Activated T-cell treated with anti-CD3 and anti-CD28 coated beads, Interleukin-2, amount 50 U/mL, for 48 hours (primary cell): ENCODE results near the gene PANK4.

Experiments
- DNase-seq, 2 experiments: peaks; one replicate each; pipeline ENCODE4 v3.0.0-alpha.2; 2020

The PANK4 gene

GRCh38 chr1:2494323-2494693 is 32.1 kb downstream of the PANK4 start:
- DNase-seq: no peak

- DNase-seq: no peak
These were observed 32.6 kb downstream of the PANK4 start for GRCh38 chr1:2493691-2494322.

- no peak for DNase-seq
These were observed 33.2 kb downstream of the PANK4 start for GRCh38 chr1:2493218-2493617.

- no peak for DNase-seq
These were observed 34.3 kb downstream of the PANK4 start for GRCh38 chr1:2492091-2492490.

GRCh38 chr1:2489615-2490014 is 36.8 kb downstream of the PANK4 start:
- DNase-seq: no peak

- no peak for DNase-seq
These were observed 37.7 kb downstream of the PANK4 start for GRCh38 chr1:2488688-2489087.

- no peak for DNase-seq
These were observed 39.8 kb downstream of the PANK4 start for GRCh38 chr1:2486558-2486957.

- no peak for DNase-seq
These were observed 40.4 kb downstream of the PANK4 start for GRCh38 chr1:2486041-2486440.

GRCh38 chr1:2483970-2484369 is 42.4 kb downstream of the PANK4 start:
- DNase-seq: no peak

GRCh38 chr1:2483026-2483425 is 43.4 kb downstream of the PANK4 start:
- no peak for DNase-seq

- DNase-seq: no peak
These were observed 43.8 kb downstream of the PANK4 start for GRCh38 chr1:2482588-2482987.

GRCh38 chr1:2481885-2482284 is 44.5 kb downstream of the PANK4 start:
- DNase-seq: no peak

- DNase-seq: no peak
These were observed 45.4 kb downstream of the PANK4 start for GRCh38 chr1:2480986-2481364.

GRCh38 chr1:2480236-2480985 is 46.0 kb downstream of the PANK4 start:
- DNase-seq: no peak

- DNase-seq: no peak
These were observed 46.8 kb downstream of the PANK4 start for GRCh38 chr1:2479618-2480017.

GRCh38 chr1:2479186-2479585 is 47.2 kb downstream of the PANK4 start:
- DNase-seq: no peak

GRCh38 chr1:2477791-2478499 is 48.5 kb downstream of the PANK4 start:
- no peak for DNase-seq

- DNase-seq: no peak
These were observed 49.1 kb downstream of the PANK4 start for GRCh38 chr1:2477309-2477708.

GRCh38 chr1:2476061-2476999 is 50.1 kb downstream of the PANK4 start, which contains the start of gene PLCH2:
TSS of gene PLCH2 (plus strand) at chr1:2476289. CDS start at chr1:2476589, 300 bp downstream.
- DNase-seq: no peak

- DNase-seq: no peak
These were observed 50.8 kb downstream of the PANK4 start for GRCh38 chr1:2475571-2475970.

- DNase-seq: no peak
These were observed 51.4 kb downstream of the PANK4 start for GRCh38 chr1:2474933-2475371.

GRCh38 chr1:2474104-2474844 is 52.1 kb downstream of the PANK4 start:
- no peak for DNase-seq
